ENCODE measurements around the gene SPIRE2. TPM values are rescaled to one million over a fixed set of nuclear protein-coding genes. Genes with fewer than 3 reads are reported as not detected.

Gene SPIRE2
- total RNA-seq, 2 donors from 2014 or later = 2.0 TPM; not detected in 1

GRCh38 chr16:89860747-89861304, 32.6 kb downstream of the SPIRE2 start:
- Histone ChIP-seq H3K4me3 (no peak overlapping the region), H3K27me3 (replicated peaks; ENCODE audit: insufficient read depth) (no peaks in the 10 kb centered on the region), H3K4me1 (ENCODE audit: control insufficient read depth in 1 of 2, low read depth in 2 of 2) (no peaks in the 10 kb centered on the region), H3K27ac (no peak overlapping the region), H3K36me3 (no peaks in the 10 kb centered on the region), H3K9me3 (no peaks in the 10 kb centered on the region)
- ATAC-seq (ENCODE audit: insufficient number of reproducible peaks, low FRiP score, low read depth) (no peak), DNase-seq (ENCODE audit: low spot score) (no peak)
- TF ChIP-seq, protein P1, sequence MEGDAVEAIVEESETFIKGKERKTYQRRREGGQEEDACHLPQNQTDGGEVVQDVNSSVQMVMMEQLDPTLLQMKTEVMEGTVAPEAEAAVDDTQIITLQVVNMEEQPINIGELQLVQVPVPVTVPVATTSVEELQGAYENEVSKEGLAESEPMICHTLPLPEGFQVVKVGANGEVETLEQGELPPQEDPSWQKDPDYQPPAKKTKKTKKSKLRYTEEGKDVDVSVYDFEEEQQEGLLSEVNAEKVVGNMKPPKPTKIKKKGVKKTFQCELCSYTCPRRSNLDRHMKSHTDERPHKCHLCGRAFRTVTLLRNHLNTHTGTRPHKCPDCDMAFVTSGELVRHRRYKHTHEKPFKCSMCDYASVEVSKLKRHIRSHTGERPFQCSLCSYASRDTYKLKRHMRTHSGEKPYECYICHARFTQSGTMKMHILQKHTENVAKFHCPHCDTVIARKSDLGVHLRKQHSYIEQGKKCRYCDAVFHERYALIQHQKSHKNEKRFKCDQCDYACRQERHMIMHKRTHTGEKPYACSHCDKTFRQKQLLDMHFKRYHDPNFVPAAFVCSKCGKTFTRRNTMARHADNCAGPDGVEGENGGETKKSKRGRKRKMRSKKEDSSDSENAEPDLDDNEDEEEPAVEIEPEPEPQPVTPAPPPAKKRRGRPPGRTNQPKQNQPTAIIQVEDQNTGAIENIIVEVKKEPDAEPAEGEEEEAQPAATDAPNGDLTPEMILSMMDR (IDR thresholded peaks at IDR 0.05) = peak; percentile 95

- TF ChIP-seq, protein P1 (IDR thresholded peaks at IDR 0.05) = no peak
- Histone ChIP-seq H3K4me1 (ENCODE audit: control insufficient read depth in 1 of 2, low read depth in 2 of 2) (no peaks in the 10 kb centered on the region), H3K36me3 (no peaks in the 10 kb centered on the region), H3K27me3 (replicated peaks; ENCODE audit: insufficient read depth) (no peaks in the 10 kb centered on the region), H3K4me3 (no peak overlapping the region), H3K27ac (no peak overlapping the region), H3K9me3 (no peaks in the 10 kb centered on the region)
- DNase-seq (ENCODE audit: low spot score) (no peak), ATAC-seq (ENCODE audit: insufficient number of reproducible peaks, low FRiP score, low read depth) (no peak)
Observed at GRCh38 chr16:89861648-89862047, 33.4 kb downstream of the SPIRE2 start.

GRCh38 chr16:89862732-89863131, 34.5 kb downstream of the SPIRE2 start:
- Histone ChIP-seq H3K9me3 (peaks cover under 1% of the 10 kb centered on the region), H3K36me3 (no peaks in the 10 kb centered on the region), H3K27ac (no peak overlapping the region), H3K4me1 (ENCODE audit: control insufficient read depth in 1 of 2, low read depth in 2 of 2) (no peaks in the 10 kb centered on the region), H3K27me3 (replicated peaks; ENCODE audit: insufficient read depth) (no peaks in the 10 kb centered on the region), H3K4me3 (no peak overlapping the region)
- no peak for DNase-seq (ENCODE audit: low spot score)
- ATAC-seq (ENCODE audit: insufficient number of reproducible peaks, low FRiP score, low read depth) = no peak
- TF ChIP-seq, protein P1 (IDR thresholded peaks at IDR 0.05) = no peak

- no peak overlapping the region for H3K27ac ChIP-seq
- peak overlapping the region; percentile 24 for H3K4me3 ChIP-seq
- peaks cover 5% of the 10 kb centered on the region for H3K9me3 ChIP-seq
- H3K36me3 ChIP-seq = no peaks in the 10 kb centered on the region
- ATAC-seq (ENCODE audit: insufficient number of reproducible peaks, low FRiP score, low read depth) (no peak), DNase-seq (ENCODE audit: low spot score) (no peak)
- H3K27me3 ChIP-seq (replicated peaks; ENCODE audit: insufficient read depth) = no peaks in the 10 kb centered on the region
- TF ChIP-seq, protein P1 (IDR thresholded peaks at IDR 0.05) = no peak
- no peaks in the 10 kb centered on the region for H3K4me1 ChIP-seq (ENCODE audit: control insufficient read depth in 1 of 2, low read depth in 2 of 2)
Observed at GRCh38 chr16:89863741-89864526, 35.7 kb downstream of the SPIRE2 start.

- H3K27ac ChIP-seq = no peak overlapping the region
- TF ChIP-seq, protein P1 (IDR thresholded peaks at IDR 0.05) = no peak
- ATAC-seq (ENCODE audit: insufficient number of reproducible peaks, low FRiP score, low read depth) = no peak
- H3K4me1 ChIP-seq (ENCODE audit: control insufficient read depth in 1 of 2, low read depth in 2 of 2) = no peaks in the 10 kb centered on the region
- peaks cover 5% of the 10 kb centered on the region for H3K9me3 ChIP-seq
- no peak for DNase-seq (ENCODE audit: low spot score)
- no peak overlapping the region for H3K4me3 ChIP-seq
- no peaks in the 10 kb centered on the region for H3K36me3 ChIP-seq
- no peaks in the 10 kb centered on the region for H3K27me3 ChIP-seq (replicated peaks; ENCODE audit: insufficient read depth)
Observed at GRCh38 chr16:89864527-89864820, 36.2 kb downstream of the SPIRE2 start.
